Mesendoderm (in vitro differentiated cells): ENCODE measurements around the gene ITGA11.

Source experiments
- DNase-seq: peaks from one replicate; pipeline ENCODE4 v3.0.0; 2013
- H2AK5ac ChIP-seq: 2 replicates; pipeline ENCODE4 v1.6.1; 2013; ENCODE audit warnings: low read length, inconsistent platforms
- H2BK120ac ChIP-seq: 2 replicates; pipeline ENCODE4 v1.6.1; 2013; ENCODE audit warnings: low read depth, mild to moderate bottlenecking, low read length, moderate library complexity, mixed read lengths
- H2BK15ac ChIP-seq: replicated peaks from 2 replicates; pipeline ENCODE4 v1.6.1; 2013; ENCODE audit warnings: low read depth, mild to moderate bottlenecking, moderate library complexity
- H2BK5ac ChIP-seq: 2 replicates; pipeline ENCODE4 v1.6.1; 2013; ENCODE audit warnings: low read length, inconsistent platforms
- H3K18ac ChIP-seq: 2 replicates; pipeline ENCODE4 v1.6.1; 2013; ENCODE audit warnings: mild to moderate bottlenecking, low read length, mixed read lengths
- H3K23ac ChIP-seq: one replicate; pipeline ENCODE4 v1.6.1; 2013; ENCODE audit warnings: low read length
- H3K27ac ChIP-seq: 2 replicates; pipeline ENCODE4 v1.5.1; 2013; ENCODE audit warnings: low read depth, mild to moderate bottlenecking, inconsistent platforms, low read length, moderate library complexity
- H3K27me3 ChIP-seq: 2 replicates; pipeline ENCODE4 v1.6.1; 2013; ENCODE audit warnings: low read length, control low read depth, mild to moderate bottlenecking, inconsistent platforms; ENCODE audit not compliant: insufficient read depth, poor library complexity
- H3K36me3 ChIP-seq: 2 replicates; pipeline ENCODE4 v1.6.1; 2013; ENCODE audit warnings: low read length, inconsistent platforms; ENCODE audit not compliant: control insufficient read depth, insufficient read depth
- H3K4ac ChIP-seq: one replicate; pipeline ENCODE4 v1.6.1; 2013; ENCODE audit warnings: low read depth, mild to moderate bottlenecking, low read length, moderate library complexity
- H3K4me1 ChIP-seq: 2 replicates; pipeline ENCODE4 v1.6.1; 2013; ENCODE audit warnings: low read depth, low read length, inconsistent platforms; ENCODE audit not compliant: control insufficient read depth
- H3K4me2 ChIP-seq: 2 replicates; pipeline ENCODE4 v1.6.1; 2013; ENCODE audit warnings: low read length
- H3K4me3 ChIP-seq: 2 replicates; pipeline ENCODE4 v1.5.1; 2013; ENCODE audit warnings: mild to moderate bottlenecking, low read length
- H3K56ac ChIP-seq: one replicate; pipeline ENCODE4 v1.6.1; 2013; ENCODE audit warnings: low read length
- H3K79me1 ChIP-seq: 2 replicates; pipeline ENCODE4 v1.6.1; 2013; ENCODE audit warnings: low read length, inconsistent platforms
- H3K79me2 ChIP-seq: 2 replicates; pipeline ENCODE4 v1.6.1; 2013; ENCODE audit warnings: mild to moderate bottlenecking, low read length; ENCODE audit not compliant: control insufficient read depth, insufficient read depth
- H3K9ac ChIP-seq: 2 replicates; pipeline ENCODE4 v1.6.1; 2013; ENCODE audit warnings: low read length, inconsistent platforms
- H4K5ac ChIP-seq: one replicate; pipeline ENCODE4 v1.6.1; 2013; ENCODE audit warnings: low read length
- H4K8ac ChIP-seq: one replicate; pipeline ENCODE4 v1.6.1; 2013; ENCODE audit warnings: low read depth, mild to moderate bottlenecking, control low read depth, low read length, moderate library complexity
- WGBS: extraction: QIAGEN DNeasy Blood & Tissue Kit; methylation state at CpG from one replicate; pipeline ENCODE4 v1.1.7; 2013; ENCODE audit warnings: low lambda C conversion rate, missing lambda C conversion rate; ENCODE audit not compliant: insufficient coverage; ENCODE audit errors: extremely low coverage; 5-methylcytosine and 5-hydroxymethylcytosine counted together

Gene ITGA11

GRCh38 chr15:68313501-68314410 is 118.2 kb downstream of the ITGA11 start:
- H2BK120ac ChIP-seq, result no peak overlapping the region
- no peaks in the 10 kb centered on the region for H3K79me1 ChIP-seq
- no peaks in the 10 kb centered on the region for H3K27me3 ChIP-seq
- H3K18ac ChIP-seq, result no peak overlapping the region
- H3K23ac ChIP-seq, result no peak overlapping the region
- no peaks in the 10 kb centered on the region for H3K36me3 ChIP-seq
- no peak overlapping the region for H4K8ac ChIP-seq
- H2AK5ac ChIP-seq, result no peak overlapping the region
- no peak overlapping the region for H2BK5ac ChIP-seq
- H3K4me1 ChIP-seq, result peaks cover 2% of the 10 kb centered on the region
- no peak overlapping the region for H3K56ac ChIP-seq
- H3K79me2 ChIP-seq, result no peaks in the 10 kb centered on the region
- no peak overlapping the region for H3K9ac ChIP-seq
- no peak overlapping the region for H3K4ac ChIP-seq
- no peak for DNase-seq
- H4K5ac ChIP-seq, result no peak overlapping the region
- H3K27ac ChIP-seq, result no peak overlapping the region
- H3K4me2 ChIP-seq, result no peak overlapping the region
- no CpG with 5 or more reads among the region's 18 CpGs for WGBS
- no peak overlapping the region for H3K4me3 ChIP-seq
- no peak overlapping the region for H2BK15ac ChIP-seq

- Histone ChIP-seq H4K5ac (no peak overlapping the region), H3K4me2 (no peak overlapping the region), H3K36me3 (no peaks in the 10 kb centered on the region), H3K9ac (no peak overlapping the region), H3K79me2 (no peaks in the 10 kb centered on the region), H3K27ac (no peak overlapping the region), H3K4me3 (no peak overlapping the region), H2BK15ac (no peak overlapping the region), H3K27me3 (no peaks in the 10 kb centered on the region), H3K4me1 (peaks cover 2% of the 10 kb centered on the region), H3K56ac (no peak overlapping the region), H2BK120ac (no peak overlapping the region), H3K4ac (no peak overlapping the region), H4K8ac (no peak overlapping the region), H3K18ac (no peak overlapping the region), H3K23ac (no peak overlapping the region), H2BK5ac (no peak overlapping the region), H3K79me1 (no peaks in the 10 kb centered on the region), H2AK5ac (no peak overlapping the region)
- no CpG with 5 or more reads among the region's 18 CpGs for WGBS
- DNase-seq, result no peak
Observed at GRCh38 chr15:68312701-68313204, 119.2 kb downstream of the ITGA11 start.

GRCh38 chr15:68311859-68312557 is 120.0 kb downstream of the ITGA11 start:
- H3K9ac ChIP-seq, result no peak overlapping the region
- H3K27ac ChIP-seq, result no peak overlapping the region
- no peaks in the 10 kb centered on the region for H3K79me2 ChIP-seq
- H4K5ac ChIP-seq, result no peak overlapping the region
- H3K27me3 ChIP-seq, result no peaks in the 10 kb centered on the region
- H3K79me1 ChIP-seq, result no peaks in the 10 kb centered on the region
- no peak overlapping the region for H2BK5ac ChIP-seq
- no peak overlapping the region for H3K18ac ChIP-seq
- WGBS, result no CpG with 5 or more reads among the region's 3 CpGs
- DNase-seq, result no peak
- no peak overlapping the region for H3K4me3 ChIP-seq
- no peak overlapping the region for H2BK15ac ChIP-seq
- H3K23ac ChIP-seq, result no peak overlapping the region
- peaks cover 2% of the 10 kb centered on the region for H3K4me1 ChIP-seq
- H2AK5ac ChIP-seq, result no peak overlapping the region
- no peak overlapping the region for H3K4ac ChIP-seq
- H3K36me3 ChIP-seq, result no peaks in the 10 kb centered on the region
- no peak overlapping the region for H2BK120ac ChIP-seq
- no peak overlapping the region for H4K8ac ChIP-seq
- H3K56ac ChIP-seq, result no peak overlapping the region
- H3K4me2 ChIP-seq, result no peak overlapping the region

GRCh38 chr15:68311464-68311835 is 120.5 kb downstream of the ITGA11 start:
- H3K18ac ChIP-seq, result no peak overlapping the region
- H2BK120ac ChIP-seq, result no peak overlapping the region
- no peak overlapping the region for H3K4me3 ChIP-seq
- H3K27me3 ChIP-seq, result no peaks in the 10 kb centered on the region
- H3K23ac ChIP-seq, result no peak overlapping the region
- no peaks in the 10 kb centered on the region for H3K79me2 ChIP-seq
- no CpG with 5 or more reads among the region's 3 CpGs for WGBS
- no peak overlapping the region for H3K27ac ChIP-seq
- no peak overlapping the region for H3K4ac ChIP-seq
- no peak for DNase-seq
- no peak overlapping the region for H3K9ac ChIP-seq
- H3K56ac ChIP-seq, result no peak overlapping the region
- H3K4me1 ChIP-seq, result peaks cover 2% of the 10 kb centered on the region
- H2BK5ac ChIP-seq, result no peak overlapping the region
- no peak overlapping the region for H3K4me2 ChIP-seq
- H3K36me3 ChIP-seq, result no peaks in the 10 kb centered on the region
- H3K79me1 ChIP-seq, result no peaks in the 10 kb centered on the region
- no peak overlapping the region for H2BK15ac ChIP-seq
- H2AK5ac ChIP-seq, result no peak overlapping the region
- H4K5ac ChIP-seq, result no peak overlapping the region
- H4K8ac ChIP-seq, result no peak overlapping the region

- no peak overlapping the region for H3K9ac ChIP-seq
- H2BK120ac ChIP-seq, result no peak overlapping the region
- no peak overlapping the region for H3K23ac ChIP-seq
- no peak overlapping the region for H3K27ac ChIP-seq
- no peak overlapping the region for H2AK5ac ChIP-seq
- no peaks in the 10 kb centered on the region for H3K36me3 ChIP-seq
- H3K79me1 ChIP-seq, result no peaks in the 10 kb centered on the region
- DNase-seq, result no peak
- no CpG with 5 or more reads among the region's 22 CpGs for WGBS
- no peaks in the 10 kb centered on the region for H3K79me2 ChIP-seq
- no peak overlapping the region for H3K18ac ChIP-seq
- H3K4me3 ChIP-seq, result no peak overlapping the region
- H3K56ac ChIP-seq, result no peak overlapping the region
- H3K27me3 ChIP-seq, result no peaks in the 10 kb centered on the region
- no peak overlapping the region for H2BK5ac ChIP-seq
- H3K4ac ChIP-seq, result no peak overlapping the region
- peaks cover 1% of the 10 kb centered on the region for H3K4me1 ChIP-seq
- H4K5ac ChIP-seq, result no peak overlapping the region
- H3K4me2 ChIP-seq, result no peak overlapping the region
- H2BK15ac ChIP-seq, result no peak overlapping the region
- H4K8ac ChIP-seq, result no peak overlapping the region
Observed at GRCh38 chr15:68310804-68311463, 121.0 kb downstream of the ITGA11 start.
